ENCODE results near the gene SERPINE2.

Gene SERPINE2

DNA sequence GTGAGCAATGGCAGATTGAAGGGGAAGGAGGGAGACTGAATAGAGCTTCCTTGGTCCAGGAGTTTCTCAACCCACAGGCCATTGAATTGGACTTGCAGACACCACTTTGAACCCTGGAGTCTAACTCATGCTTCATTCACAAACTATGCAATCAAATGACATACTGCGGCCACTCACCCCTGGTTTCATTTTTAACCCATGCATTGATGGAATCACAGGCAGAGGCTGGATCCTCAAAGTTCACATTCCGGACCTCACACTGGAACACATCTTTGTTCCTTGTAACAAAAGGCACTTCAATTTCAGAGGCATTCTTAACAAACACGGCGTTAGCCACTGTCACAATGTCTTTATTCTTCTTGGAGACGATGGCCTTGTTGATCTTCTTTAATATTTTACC is 41.1 kb downstream of the SERPINE2 start:
- Mint-ChIP-seq H3K27me3 (ENCODE audit: low read depth) (no peaks in the 10 kb centered on the region), H3K4me3 (no peak overlapping the region), H3K27ac (no peak overlapping the region)

DNA sequence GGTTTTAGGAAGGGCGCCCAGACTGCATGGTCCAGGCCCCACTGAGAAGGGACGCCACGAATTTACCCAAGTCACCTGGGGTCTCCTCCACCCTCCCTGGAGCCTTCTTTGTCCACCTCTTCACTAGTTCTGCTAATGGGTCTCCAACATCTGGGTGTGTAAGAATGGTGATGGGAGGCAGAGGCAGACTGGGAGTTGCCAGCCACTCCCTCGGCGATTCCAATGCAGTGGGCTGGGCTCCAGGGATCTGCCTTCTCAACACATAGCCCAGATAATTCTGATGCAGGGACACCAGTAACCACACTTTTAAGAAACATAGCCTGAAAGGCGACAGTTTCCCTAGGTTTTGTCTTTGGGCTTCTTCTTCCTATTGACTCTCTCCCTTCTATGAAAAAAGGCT is 42.7 kb downstream of the SERPINE2 start:
- H3K4me3 Mint-ChIP-seq: no peak overlapping the region
- H3K36me3 Mint-ChIP-seq (ENCODE audit: low read depth): peaks cover 46% of the 10 kb centered on the region
- H3K4me1 Mint-ChIP-seq: peaks cover 33% of the 10 kb centered on the region
- TF ChIP-seq, protein P1, sequence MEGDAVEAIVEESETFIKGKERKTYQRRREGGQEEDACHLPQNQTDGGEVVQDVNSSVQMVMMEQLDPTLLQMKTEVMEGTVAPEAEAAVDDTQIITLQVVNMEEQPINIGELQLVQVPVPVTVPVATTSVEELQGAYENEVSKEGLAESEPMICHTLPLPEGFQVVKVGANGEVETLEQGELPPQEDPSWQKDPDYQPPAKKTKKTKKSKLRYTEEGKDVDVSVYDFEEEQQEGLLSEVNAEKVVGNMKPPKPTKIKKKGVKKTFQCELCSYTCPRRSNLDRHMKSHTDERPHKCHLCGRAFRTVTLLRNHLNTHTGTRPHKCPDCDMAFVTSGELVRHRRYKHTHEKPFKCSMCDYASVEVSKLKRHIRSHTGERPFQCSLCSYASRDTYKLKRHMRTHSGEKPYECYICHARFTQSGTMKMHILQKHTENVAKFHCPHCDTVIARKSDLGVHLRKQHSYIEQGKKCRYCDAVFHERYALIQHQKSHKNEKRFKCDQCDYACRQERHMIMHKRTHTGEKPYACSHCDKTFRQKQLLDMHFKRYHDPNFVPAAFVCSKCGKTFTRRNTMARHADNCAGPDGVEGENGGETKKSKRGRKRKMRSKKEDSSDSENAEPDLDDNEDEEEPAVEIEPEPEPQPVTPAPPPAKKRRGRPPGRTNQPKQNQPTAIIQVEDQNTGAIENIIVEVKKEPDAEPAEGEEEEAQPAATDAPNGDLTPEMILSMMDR (IDR thresholded peaks at IDR 0.05; ENCODE audit: unreplicated experiment in 3 of 3): no peak
- no peak overlapping the region for H3K27ac Mint-ChIP-seq
- H3K27me3 Mint-ChIP-seq (ENCODE audit: low read depth): no peaks in the 10 kb centered on the region
- peaks cover 4% of the 10 kb centered on the region for H3K9me3 Mint-ChIP-seq

More for the DNA sequence above, 41.1 kb downstream of the SERPINE2 start:
- peaks cover 33% of the 10 kb centered on the region for H3K4me1 Mint-ChIP-seq
- peaks cover 49% of the 10 kb centered on the region for H3K36me3 Mint-ChIP-seq (ENCODE audit: low read depth)
- H3K9me3 Mint-ChIP-seq: peaks cover 4% of the 10 kb centered on the region
- TF ChIP-seq, protein P1 (IDR thresholded peaks at IDR 0.05; ENCODE audit: unreplicated experiment in 3 of 3): no peak

DNA sequence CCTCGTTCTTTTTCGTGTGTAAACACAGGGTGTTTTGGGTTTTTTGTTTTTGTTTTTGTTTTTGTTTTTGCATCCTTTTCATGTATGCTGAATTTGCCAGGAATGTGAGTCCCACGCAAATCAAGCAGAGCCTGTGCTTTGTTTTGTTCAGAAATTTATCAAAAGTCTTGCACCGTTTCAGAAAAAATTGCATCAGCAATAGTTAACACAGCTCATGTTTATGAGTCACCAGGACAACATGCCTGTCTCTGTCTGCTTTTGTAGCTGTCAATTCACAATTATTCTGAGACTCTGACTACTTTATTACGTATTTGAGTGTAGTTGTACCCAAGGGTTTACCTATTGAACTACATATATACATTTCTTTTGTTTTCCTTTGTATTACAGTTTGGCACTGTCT is 43.5 kb downstream of the SERPINE2 start:
- Mint-ChIP-seq H3K36me3 (ENCODE audit: low read depth) (peaks cover 39% of the 10 kb centered on the region), H3K9me3 (peaks cover 4% of the 10 kb centered on the region), H3K27ac (no peak overlapping the region), H3K4me1 (peaks cover 33% of the 10 kb centered on the region), H3K27me3 (ENCODE audit: low read depth) (no peaks in the 10 kb centered on the region), H3K4me3 (no peak overlapping the region)
- TF ChIP-seq, protein P1 (IDR thresholded peaks at IDR 0.05; ENCODE audit: unreplicated experiment in 3 of 3): no peak

DNA sequence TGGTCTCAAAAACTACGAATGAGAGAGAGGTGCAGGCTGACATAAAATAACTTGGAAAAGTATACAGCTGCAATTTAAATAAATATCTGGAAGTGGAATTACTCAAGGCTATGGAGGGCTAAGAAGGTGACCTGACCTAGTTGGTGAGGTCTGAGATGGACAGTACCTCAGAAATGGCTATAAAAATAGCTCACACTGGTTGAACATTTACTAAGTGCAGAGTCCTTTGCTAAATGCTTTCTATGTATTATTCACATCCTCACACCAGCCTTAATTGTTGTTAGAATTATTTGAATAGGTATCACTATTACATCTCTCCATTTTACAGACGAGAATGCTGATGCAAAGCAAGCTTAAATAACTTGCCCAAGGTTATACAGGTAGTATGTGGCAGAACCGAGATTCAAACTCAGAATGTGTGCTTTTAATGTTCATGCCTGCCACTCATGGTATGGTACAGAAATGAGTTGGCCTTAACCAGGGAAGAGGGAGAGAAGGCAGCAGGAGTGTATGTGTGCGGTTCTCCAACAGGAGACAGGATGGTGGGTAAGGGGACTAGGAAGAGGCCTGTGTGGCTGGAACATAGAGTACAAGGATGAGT is 44.4 kb downstream of the SERPINE2 start:
- TF ChIP-seq, protein P1 (IDR thresholded peaks at IDR 0.05; ENCODE audit: unreplicated experiment in 3 of 3): no peak
- Mint-ChIP-seq H3K27ac (peak overlapping the region in 1 of 3 experiments; percentile 69), H3K27me3 (ENCODE audit: low read depth) (no peaks in the 10 kb centered on the region), H3K4me1 (peaks cover 24% of the 10 kb centered on the region), H3K9me3 (no peaks in the 10 kb centered on the region), H3K4me3 (no peak overlapping the region), H3K36me3 (ENCODE audit: low read depth) (peaks cover 35% of the 10 kb centered on the region)

DNA sequence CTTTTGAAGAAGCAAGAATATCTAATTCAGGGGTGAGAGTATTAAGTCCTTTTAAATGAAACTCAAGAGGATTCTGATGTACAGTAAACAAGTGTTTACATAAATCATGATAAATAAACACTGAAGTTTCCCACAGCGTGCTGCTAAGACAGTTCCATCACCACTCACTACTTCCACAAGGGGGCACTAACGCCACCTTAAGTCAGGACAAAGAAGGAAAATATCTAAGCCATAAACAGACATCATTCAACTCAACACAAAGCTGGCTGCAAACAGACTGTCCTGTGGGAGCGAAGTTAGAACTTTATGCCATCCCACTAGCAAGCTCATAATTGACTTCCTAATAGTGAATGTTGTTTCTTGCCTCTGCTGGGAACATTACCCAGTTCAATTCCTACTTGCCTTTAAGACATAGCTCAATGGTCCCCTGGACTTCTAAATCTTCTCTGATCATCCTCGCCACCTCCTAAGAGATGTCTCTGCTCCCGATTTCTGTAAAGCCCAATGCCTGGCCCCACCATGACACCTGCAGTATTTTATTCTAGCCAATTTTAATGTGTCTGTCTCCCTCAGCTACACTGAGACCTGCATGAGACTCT is 45.4 kb downstream of the SERPINE2 start:
- no peaks in the 10 kb centered on the region for H3K9me3 Mint-ChIP-seq

More for the DNA sequence above, 45.4 kb downstream of the SERPINE2 start:
- Mint-ChIP-seq H3K4me3 (no peak overlapping the region), H3K27me3 (ENCODE audit: low read depth) (no peaks in the 10 kb centered on the region), H3K27ac (peak overlapping the region; percentile 30 to 63 (median 56)), H3K36me3 (ENCODE audit: low read depth) (peaks cover 29% of the 10 kb centered on the region), H3K4me1 (peaks cover 14% of the 10 kb centered on the region)
- TF ChIP-seq, protein P1 (IDR thresholded peaks at IDR 0.05; ENCODE audit: unreplicated experiment in 3 of 3): peak; percentile 85 to 89 (median 86)

Measured in nephron (organoid).